Activated naive CD8-positive, alpha-beta T cell treated with anti-CD3 and anti-CD28 coated beads for 36 hours (primary cell): Measurements from ENCODE around the gene TMEM79. TPM values are rescaled to one million over a fixed set of nuclear protein-coding genes. Genes with fewer than 3 reads are reported as not detected.

ENCODE experiments used
- DNase-seq: peaks from one replicate; pipeline ENCODE4 v3.0.0; 2021
- H3K27ac Mint-ChIP-seq: one replicate; pipeline ENCODE4 v1.8.0; 2022; ENCODE audit warnings: mild to moderate bottlenecking, moderate library complexity, mixed read lengths
- H3K27me3 Mint-ChIP-seq: one replicate; pipeline ENCODE4 v1.8.0; 2022; ENCODE audit warnings: mild to moderate bottlenecking, mixed read lengths
- H3K36me3 Mint-ChIP-seq: one replicate; pipeline ENCODE4 v1.8.0; 2021; ENCODE audit warnings: mild to moderate bottlenecking, mixed read lengths
- H3K4me1 Mint-ChIP-seq: one replicate; pipeline ENCODE4 v1.8.0; 2021; ENCODE audit warnings: mixed read lengths
- H3K4me3 Mint-ChIP-seq: one replicate; pipeline ENCODE4 v1.8.0; 2022; ENCODE audit warnings: mild to moderate bottlenecking, moderate library complexity, mixed read lengths
- H3K9me3 Mint-ChIP-seq: one replicate; pipeline ENCODE4 v1.8.0; 2022; ENCODE audit warnings: mixed read lengths
- total RNA-seq, 2 experiments: library from RNA; stranded (reverse); gene quantifications; one replicate each; pipeline ENCODE4 v1.2.3, GENCODE V29; 2021

Gene TMEM79
- total RNA-seq, 2 experiments from 2014 or later = 7.3 to 7.8 TPM

GRCh38 chr1:156251527-156251926 lies 32.6 kb upstream of the TMEM79 start:
- no peak for DNase-seq
- H3K4me1 Mint-ChIP-seq = no peaks in the 10 kb centered on the region
- no peak overlapping the region for H3K27ac Mint-ChIP-seq
- H3K27me3 Mint-ChIP-seq = no peaks in the 10 kb centered on the region
- peaks cover 16% of the 10 kb centered on the region for H3K36me3 Mint-ChIP-seq
- no peaks in the 10 kb centered on the region for H3K9me3 Mint-ChIP-seq
- H3K4me3 Mint-ChIP-seq = no peak overlapping the region

GRCh38 chr1:156253634-156254033 lies 30.5 kb upstream of the TMEM79 start:
- H3K27me3 Mint-ChIP-seq = no peaks in the 10 kb centered on the region
- no peaks in the 10 kb centered on the region for H3K9me3 Mint-ChIP-seq
- DNase-seq = no peak
- peaks cover 13% of the 10 kb centered on the region for H3K36me3 Mint-ChIP-seq
- peak overlapping the region; percentile 5 for H3K27ac Mint-ChIP-seq
- H3K4me3 Mint-ChIP-seq = no peak overlapping the region
- no peaks in the 10 kb centered on the region for H3K4me1 Mint-ChIP-seq

- Mint-ChIP-seq H3K36me3 (peaks cover 21% of the 10 kb centered on the region), H3K27me3 (no peaks in the 10 kb centered on the region), H3K27ac (no peak overlapping the region), H3K4me1 (peaks cover 3% of the 10 kb centered on the region), H3K9me3 (no peaks in the 10 kb centered on the region), H3K4me3 (no peak overlapping the region)
- no peak for DNase-seq
Observed at GRCh38 chr1:156257711-156258110, 26.4 kb upstream of the TMEM79 start.

- Mint-ChIP-seq H3K27ac (no peak overlapping the region), H3K4me3 (no peak overlapping the region), H3K27me3 (no peaks in the 10 kb centered on the region), H3K36me3 (peaks cover 31% of the 10 kb centered on the region), H3K4me1 (peaks cover 3% of the 10 kb centered on the region), H3K9me3 (no peaks in the 10 kb centered on the region)
- no peak for DNase-seq
Observed at GRCh38 chr1:156258859-156259258, 25.3 kb upstream of the TMEM79 start.

- Mint-ChIP-seq H3K4me3 (no peak overlapping the region), H3K36me3 (peaks cover 36% of the 10 kb centered on the region), H3K9me3 (no peaks in the 10 kb centered on the region), H3K4me1 (peaks cover 3% of the 10 kb centered on the region), H3K27ac (no peak overlapping the region), H3K27me3 (no peaks in the 10 kb centered on the region)
- no peak for DNase-seq
Observed at GRCh38 chr1:156259805-156260204, 24.3 kb upstream of the TMEM79 start.

GRCh38 chr1:156260896-156261295 lies 23.2 kb upstream of the TMEM79 start:
- H3K4me1 Mint-ChIP-seq = peaks cover 3% of the 10 kb centered on the region
- H3K36me3 Mint-ChIP-seq = peaks cover 43% of the 10 kb centered on the region
- peak overlapping the region; percentile 47 for H3K27ac Mint-ChIP-seq
- H3K27me3 Mint-ChIP-seq = no peaks in the 10 kb centered on the region
- no peak for DNase-seq
- H3K4me3 Mint-ChIP-seq = no peak overlapping the region
- no peaks in the 10 kb centered on the region for H3K9me3 Mint-ChIP-seq

- Mint-ChIP-seq H3K9me3 (no peaks in the 10 kb centered on the region), H3K27ac (no peak overlapping the region), H3K27me3 (no peaks in the 10 kb centered on the region), H3K4me1 (peaks cover 3% of the 10 kb centered on the region), H3K36me3 (peaks cover 51% of the 10 kb centered on the region), H3K4me3 (no peak overlapping the region)
- no peak for DNase-seq
Observed at GRCh38 chr1:156262461-156263287, 21.5 kb upstream of the TMEM79 start.

GRCh38 chr1:156263288-156263655 lies 20.9 kb upstream of the TMEM79 start:
- H3K9me3 Mint-ChIP-seq = no peaks in the 10 kb centered on the region
- H3K4me3 Mint-ChIP-seq = no peak overlapping the region
- H3K4me1 Mint-ChIP-seq = peaks cover 3% of the 10 kb centered on the region
- H3K27ac Mint-ChIP-seq = no peak overlapping the region
- DNase-seq = no peak
- peaks cover 51% of the 10 kb centered on the region for H3K36me3 Mint-ChIP-seq
- H3K27me3 Mint-ChIP-seq = no peaks in the 10 kb centered on the region

- Mint-ChIP-seq H3K27ac (no peak overlapping the region), H3K4me1 (no peaks in the 10 kb centered on the region), H3K36me3 (peaks cover 40% of the 10 kb centered on the region), H3K4me3 (no peak overlapping the region), H3K27me3 (no peaks in the 10 kb centered on the region), H3K9me3 (no peaks in the 10 kb centered on the region)
- no peak for DNase-seq
Observed at GRCh38 chr1:156266051-156266450, 18.1 kb upstream of the TMEM79 start.

GRCh38 chr1:156268336-156268735 lies 15.8 kb upstream of the TMEM79 start:
- H3K27ac Mint-ChIP-seq = no peak overlapping the region
- DNase-seq = no peak
- peaks cover 37% of the 10 kb centered on the region for H3K36me3 Mint-ChIP-seq
- H3K27me3 Mint-ChIP-seq = no peaks in the 10 kb centered on the region
- H3K4me3 Mint-ChIP-seq = no peak overlapping the region
- no peaks in the 10 kb centered on the region for H3K4me1 Mint-ChIP-seq
- no peaks in the 10 kb centered on the region for H3K9me3 Mint-ChIP-seq

- no peaks in the 10 kb centered on the region for H3K27me3 Mint-ChIP-seq
- no peaks in the 10 kb centered on the region for H3K9me3 Mint-ChIP-seq
- DNase-seq = no peak
- H3K4me3 Mint-ChIP-seq = no peak overlapping the region
- H3K36me3 Mint-ChIP-seq = peaks cover 33% of the 10 kb centered on the region
- H3K4me1 Mint-ChIP-seq = no peaks in the 10 kb centered on the region
- H3K27ac Mint-ChIP-seq = no peak overlapping the region
Observed at GRCh38 chr1:156270314-156270713, 13.8 kb upstream of the TMEM79 start.

GRCh38 chr1:156276532-156276931 lies 7.6 kb upstream of the TMEM79 start:
- no peak for DNase-seq
- no peaks in the 10 kb centered on the region for H3K27me3 Mint-ChIP-seq
- peaks cover 41% of the 10 kb centered on the region for H3K36me3 Mint-ChIP-seq
- H3K9me3 Mint-ChIP-seq = no peaks in the 10 kb centered on the region
- H3K4me1 Mint-ChIP-seq = peaks cover 14% of the 10 kb centered on the region
- no peak overlapping the region for H3K27ac Mint-ChIP-seq
- no peak overlapping the region for H3K4me3 Mint-ChIP-seq

GRCh38 chr1:156276966-156277381 lies 7.2 kb upstream of the TMEM79 start:
- H3K27ac Mint-ChIP-seq = no peak overlapping the region
- no peaks in the 10 kb centered on the region for H3K27me3 Mint-ChIP-seq
- H3K4me1 Mint-ChIP-seq = peaks cover 15% of the 10 kb centered on the region
- peaks cover 42% of the 10 kb centered on the region for H3K36me3 Mint-ChIP-seq
- H3K9me3 Mint-ChIP-seq = no peaks in the 10 kb centered on the region
- DNase-seq = no peak
- H3K4me3 Mint-ChIP-seq = no peak overlapping the region

GRCh38 chr1:156279837-156280236 lies 4.3 kb upstream of the TMEM79 start:
- no peak overlapping the region for H3K27ac Mint-ChIP-seq
- peaks cover 3% of the 10 kb centered on the region for H3K27me3 Mint-ChIP-seq
- no peaks in the 10 kb centered on the region for H3K9me3 Mint-ChIP-seq
- DNase-seq = no peak
- peaks cover 34% of the 10 kb centered on the region for H3K36me3 Mint-ChIP-seq
- peaks cover 29% of the 10 kb centered on the region for H3K4me1 Mint-ChIP-seq
- peak overlapping the region; percentile 98 for H3K4me3 Mint-ChIP-seq

- peaks cover 31% of the 10 kb centered on the region for H3K4me1 Mint-ChIP-seq
- H3K27ac Mint-ChIP-seq = peak overlapping the region; percentile 96
- peak; percentile 66 for DNase-seq
- H3K9me3 Mint-ChIP-seq = no peaks in the 10 kb centered on the region
- peaks cover 30% of the 10 kb centered on the region for H3K36me3 Mint-ChIP-seq
- H3K4me3 Mint-ChIP-seq = peak overlapping the region; percentile 98
- H3K27me3 Mint-ChIP-seq = peaks cover 3% of the 10 kb centered on the region
Observed at GRCh38 chr1:156281281-156281680, 2.8 kb upstream of the TMEM79 start.
